MM.1S (cell line): Measurements from ENCODE around the gene CPD.

Experiments
- EZH2 ChIP-seq: fragments of 300-600 bp; sonication (generic); optimal IDR thresholded peaks from 2 replicates; pipeline ENCODE3; 2017; ENCODE audit warnings: low read depth, mild to moderate bottlenecking, antibody characterized with exemption, low read length, mixed read lengths
- EZH2phosphoT487 ChIP-seq: fragments of 300-600 bp; sonication (generic); IDR thresholded peaks from 2 replicates; pipeline ENCODE4 v1.6.1; 2018; ENCODE audit warnings: antibody characterized with exemption, low read length
- TF ChIP-seq, protein P1 (sequence below): fragments of 300-600 bp; sonication (generic); IDR thresholded peaks from 2 replicates; pipeline ENCODE4 v1.5.1; 2016; ENCODE audit warnings: antibody characterized with exemption, low read length, mixed read lengths

GRCh38 chr17:30375661-30376060 lies 3.1 kb upstream of the CPD start:
- TF ChIP-seq EZH2 = no peak
- TF ChIP-seq EZH2phosphoT487 = no peak
- TF ChIP-seq, protein P1, sequence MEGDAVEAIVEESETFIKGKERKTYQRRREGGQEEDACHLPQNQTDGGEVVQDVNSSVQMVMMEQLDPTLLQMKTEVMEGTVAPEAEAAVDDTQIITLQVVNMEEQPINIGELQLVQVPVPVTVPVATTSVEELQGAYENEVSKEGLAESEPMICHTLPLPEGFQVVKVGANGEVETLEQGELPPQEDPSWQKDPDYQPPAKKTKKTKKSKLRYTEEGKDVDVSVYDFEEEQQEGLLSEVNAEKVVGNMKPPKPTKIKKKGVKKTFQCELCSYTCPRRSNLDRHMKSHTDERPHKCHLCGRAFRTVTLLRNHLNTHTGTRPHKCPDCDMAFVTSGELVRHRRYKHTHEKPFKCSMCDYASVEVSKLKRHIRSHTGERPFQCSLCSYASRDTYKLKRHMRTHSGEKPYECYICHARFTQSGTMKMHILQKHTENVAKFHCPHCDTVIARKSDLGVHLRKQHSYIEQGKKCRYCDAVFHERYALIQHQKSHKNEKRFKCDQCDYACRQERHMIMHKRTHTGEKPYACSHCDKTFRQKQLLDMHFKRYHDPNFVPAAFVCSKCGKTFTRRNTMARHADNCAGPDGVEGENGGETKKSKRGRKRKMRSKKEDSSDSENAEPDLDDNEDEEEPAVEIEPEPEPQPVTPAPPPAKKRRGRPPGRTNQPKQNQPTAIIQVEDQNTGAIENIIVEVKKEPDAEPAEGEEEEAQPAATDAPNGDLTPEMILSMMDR = no peak
